ENCODE measurements around the gene HAPLN3.

HAPLN3 gene

GRCh38 chr15:88882785-88883184, 12.6 kb downstream of the HAPLN3 start:
- in situ Hi-C loops (cut with HindIII; ENCODE audit: low sequenced_read_pairs), result no loop called here
- no peak overlapping the region for H3K4me3 ChIP-seq (ENCODE audit: low read depth, low read length)
- DNase-seq (ENCODE audit: low read depth, low spot score), result peak; percentile 67
- no peak for TF ChIP-seq CTCF (IDR thresholded peaks at IDR 0.05; ENCODE audit: low read depth, low read length)

GRCh38 chr15:88881775-88882174, 13.6 kb downstream of the HAPLN3 start:
- DNase-seq (ENCODE audit: low read depth, low spot score), result no peak
- in situ Hi-C loops (cut with HindIII; ENCODE audit: low sequenced_read_pairs), result no loop called here
- H3K4me3 ChIP-seq (ENCODE audit: low read depth, low read length), result no peak overlapping the region
- TF ChIP-seq CTCF (IDR thresholded peaks at IDR 0.05; ENCODE audit: low read depth, low read length), result no peak

GRCh38 chr15:88880944-88881740, 14.2 kb downstream of the HAPLN3 start:
- TF ChIP-seq CTCF (IDR thresholded peaks at IDR 0.05; ENCODE audit: low read depth, low read length), result no peak
- no peak for DNase-seq (ENCODE audit: low read depth, low spot score)
- no peak overlapping the region for H3K4me3 ChIP-seq (ENCODE audit: low read depth, low read length)
- in situ Hi-C loops (cut with HindIII; ENCODE audit: low sequenced_read_pairs), result no loop called here

GRCh38 chr15:88878720-88879184, 16.6 kb downstream of the HAPLN3 start:
- in situ Hi-C loops (cut with HindIII; ENCODE audit: low sequenced_read_pairs), result no loop called here
- TF ChIP-seq CTCF (IDR thresholded peaks at IDR 0.05; ENCODE audit: low read depth, low read length), result peak; percentile 91
- DNase-seq (ENCODE audit: low read depth, low spot score), result peak; percentile 30

GRCh38 chr15:88877906-88878305, 17.4 kb downstream of the HAPLN3 start:
- in situ Hi-C loops (cut with HindIII; ENCODE audit: low sequenced_read_pairs), result no loop called here
- TF ChIP-seq CTCF (IDR thresholded peaks at IDR 0.05; ENCODE audit: low read depth, low read length), result no peak
- no peak overlapping the region for H3K4me3 ChIP-seq (ENCODE audit: low read depth, low read length)

More at GRCh38 chr15:88878720-88879184, 16.6 kb downstream of the HAPLN3 start:
- no peak overlapping the region for H3K4me3 ChIP-seq (ENCODE audit: low read depth, low read length)

GRCh38 chr15:88877415-88877814, 17.9 kb downstream of the HAPLN3 start:
- DNase-seq (ENCODE audit: low read depth, low spot score), result no peak
- in situ Hi-C loops (cut with HindIII; ENCODE audit: low sequenced_read_pairs), result no loop called here
- H3K4me3 ChIP-seq (ENCODE audit: low read depth, low read length), result no peak overlapping the region
- TF ChIP-seq CTCF (IDR thresholded peaks at IDR 0.05; ENCODE audit: low read depth, low read length), result no peak

More at GRCh38 chr15:88877906-88878305, 17.4 kb downstream of the HAPLN3 start:
- no peak for DNase-seq (ENCODE audit: low read depth, low spot score)

Data from astrocyte of the spinal cord (primary cell).